GM10847 (cell line): ENCODE measurements around the gene ARHGEF10L.

Source experiments
- POLR2A ChIP-seq: IDR thresholded peaks from 2 replicates; pipeline ENCODE4 v1.6.1; 2011; ENCODE audit not compliant: insufficient read length; ENCODE audit errors: extremely low read depth

Gene ARHGEF10L

GRCh38 chr1:17640393-17640792, 100.9 kb downstream of the ARHGEF10L start:
- no peak for TF ChIP-seq POLR2A

DNA sequence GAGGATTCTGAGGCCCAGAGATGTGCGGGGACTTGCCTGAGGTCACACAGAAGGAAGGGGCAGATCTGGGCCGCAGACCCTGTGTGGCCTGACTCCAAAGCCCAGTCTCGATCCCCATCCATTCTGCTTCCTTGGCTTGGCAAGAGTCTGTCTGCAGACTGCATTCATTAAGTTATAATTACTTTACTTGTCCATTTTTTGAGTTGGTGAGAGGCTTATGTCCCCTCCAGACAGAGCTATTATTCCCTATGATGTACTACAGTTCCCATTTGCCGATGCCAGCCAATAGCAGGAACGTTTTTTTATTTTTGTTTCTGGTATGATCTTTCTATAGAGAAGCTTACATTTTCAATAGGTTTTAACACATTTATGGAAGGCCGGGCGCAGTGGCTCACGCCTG, 101.5 kb downstream of the ARHGEF10L start:
- no peak for TF ChIP-seq POLR2A

GRCh38 chr1:17642169-17642568, 102.7 kb downstream of the ARHGEF10L start:
- TF ChIP-seq POLR2A = no peak

- TF ChIP-seq POLR2A = no peak
These were observed 103.4 kb downstream of the ARHGEF10L start for GRCh38 chr1:17642943-17643342.

GRCh38 chr1:17643861-17644703, 104.6 kb downstream of the ARHGEF10L start:
- no peak for TF ChIP-seq POLR2A

DNA sequence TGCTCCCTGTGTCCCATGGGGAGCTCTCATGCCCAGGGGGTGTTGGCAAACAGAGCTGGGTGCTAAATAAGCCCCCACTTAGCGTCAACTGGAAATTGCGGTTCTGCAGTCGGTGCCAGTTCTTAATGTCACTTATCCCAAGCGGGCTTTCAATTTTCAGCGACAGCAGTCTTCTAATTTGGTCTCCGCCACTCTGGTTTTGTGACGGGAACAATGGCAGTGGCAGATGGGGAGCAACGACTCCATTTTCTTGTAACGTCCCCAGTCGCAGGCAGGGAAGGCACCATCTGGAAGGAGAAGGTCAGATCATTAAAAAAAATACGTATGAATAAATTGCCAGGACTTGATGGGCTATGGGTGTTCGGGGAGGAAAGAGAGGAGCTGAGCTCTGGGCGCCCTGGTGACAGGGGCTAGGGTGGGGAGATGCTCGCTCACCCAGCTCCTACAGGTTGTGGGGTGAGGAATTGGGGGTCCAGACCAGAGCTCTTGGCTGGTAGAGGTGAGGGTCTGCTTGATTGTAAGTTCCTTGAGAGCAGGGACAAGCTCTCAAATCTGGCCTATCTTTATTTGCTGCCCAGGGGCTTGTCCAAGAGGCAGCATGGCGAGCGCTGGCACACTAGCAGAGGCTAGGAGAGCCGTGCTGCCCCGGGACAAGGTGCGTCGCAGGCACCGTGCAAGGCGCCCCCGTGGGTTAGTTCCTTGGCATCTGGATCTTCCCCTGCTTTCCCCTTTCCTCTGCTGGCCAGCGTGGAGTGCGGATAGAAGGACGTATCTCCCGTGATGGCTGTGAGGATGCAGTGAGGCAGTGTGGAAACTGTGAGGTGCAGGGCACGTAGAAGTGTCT, 105.8 kb downstream of the ARHGEF10L start:
- no peak for TF ChIP-seq POLR2A

DNA sequence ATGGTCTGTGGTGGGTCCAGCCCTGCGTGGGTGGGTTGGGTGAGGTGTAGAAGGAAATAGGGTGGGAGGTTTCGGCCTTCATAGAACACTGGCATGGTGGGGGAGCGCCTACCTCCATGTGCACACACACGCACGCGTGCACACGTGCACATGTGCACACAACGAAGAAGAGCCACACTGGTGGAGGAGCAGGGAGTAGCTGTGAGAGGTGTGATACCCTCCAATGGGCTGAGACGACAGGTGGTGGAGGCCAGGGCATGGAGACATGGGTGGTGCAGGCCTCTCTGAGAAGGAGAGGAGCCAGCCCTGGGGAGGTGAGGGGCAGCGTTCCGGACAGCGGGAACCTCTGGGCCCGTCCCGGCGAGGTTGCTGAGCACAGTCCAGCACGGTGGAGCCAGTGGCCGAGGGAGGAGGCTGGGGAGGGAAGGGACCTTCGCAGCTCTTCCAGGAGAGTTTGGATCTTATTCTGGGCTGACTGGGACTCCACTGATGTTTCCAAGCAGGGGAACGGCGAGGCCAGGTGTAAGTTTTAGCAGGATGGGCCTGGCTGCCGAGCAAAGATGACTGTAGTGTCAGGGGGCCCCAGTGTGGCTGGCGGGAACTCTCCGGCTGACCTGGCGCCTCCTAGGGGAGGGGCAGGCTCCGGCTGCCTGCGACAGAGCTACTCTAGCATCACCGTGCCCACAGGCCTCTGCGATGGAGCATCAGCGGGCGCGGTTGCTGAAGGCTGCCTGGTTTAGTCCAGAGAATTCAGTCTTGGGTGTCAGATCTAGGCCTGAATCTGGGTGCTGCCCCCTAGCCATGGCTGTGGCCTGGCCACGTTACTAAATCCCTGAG, 107.2 kb downstream of the ARHGEF10L start:
- TF ChIP-seq POLR2A = no peak

- TF ChIP-seq POLR2A = no peak
These were observed 109.1 kb downstream of the ARHGEF10L start for GRCh38 chr1:17648457-17649145.

DNA sequence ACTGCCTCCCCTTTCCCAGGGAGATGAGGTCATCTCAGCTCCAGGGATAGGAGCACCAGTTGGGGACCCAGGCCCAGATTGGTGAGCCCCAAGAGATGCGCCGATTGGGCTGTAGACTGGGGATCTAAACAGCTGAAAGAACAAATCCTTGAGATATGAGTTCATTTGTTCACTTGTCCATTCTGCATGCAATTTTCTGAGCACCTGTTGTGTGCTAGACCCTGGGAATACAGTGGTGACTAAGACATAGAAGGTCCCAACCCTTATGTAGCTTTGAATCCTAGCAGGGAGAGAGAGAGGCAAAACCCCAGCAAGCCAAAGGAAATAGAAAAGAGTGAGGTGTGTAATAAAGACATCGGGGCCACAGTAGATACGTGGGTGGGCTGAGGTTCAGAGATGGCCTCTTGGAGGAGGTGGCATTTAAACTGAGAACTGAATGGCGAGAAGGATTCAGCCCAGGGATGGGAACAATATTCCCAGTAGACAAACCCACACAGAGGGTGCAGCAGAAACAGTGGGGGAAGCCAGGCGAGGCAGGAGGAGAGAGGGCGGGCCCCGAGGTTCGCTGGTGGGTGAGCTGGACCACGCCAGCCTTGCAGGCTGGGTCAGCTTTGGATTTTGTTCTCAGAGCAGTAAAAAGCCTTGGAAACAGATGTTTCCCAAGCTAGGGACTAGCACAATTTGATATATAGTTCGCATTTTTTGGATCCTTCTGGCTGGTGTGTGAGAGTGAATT, 110.0 kb downstream of the ARHGEF10L start:
- TF ChIP-seq POLR2A = no peak

DNA sequence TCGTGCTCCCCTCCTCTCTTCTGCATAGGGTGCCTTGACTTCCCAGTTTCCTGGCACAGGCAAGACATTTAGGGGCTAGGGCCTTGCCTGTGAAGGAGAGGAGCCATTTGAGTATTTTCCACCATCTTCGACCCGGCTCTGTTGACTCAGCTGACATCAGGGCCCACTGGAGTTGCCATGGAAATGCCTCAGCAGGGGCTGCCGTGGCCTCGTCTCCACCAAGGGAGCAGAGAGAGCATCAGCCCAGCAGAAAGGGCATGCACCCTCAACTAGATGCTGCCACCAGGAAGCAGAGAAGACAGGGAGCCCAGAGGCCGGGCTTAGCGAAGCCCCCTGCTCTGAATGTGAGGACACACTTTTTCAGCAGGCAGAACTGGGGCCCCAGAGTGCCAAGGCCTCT, 113.8 kb downstream of the ARHGEF10L start:
- no peak for TF ChIP-seq POLR2A

GRCh38 chr1:17653728-17654351, 114.3 kb downstream of the ARHGEF10L start:
- no peak for TF ChIP-seq POLR2A

DNA sequence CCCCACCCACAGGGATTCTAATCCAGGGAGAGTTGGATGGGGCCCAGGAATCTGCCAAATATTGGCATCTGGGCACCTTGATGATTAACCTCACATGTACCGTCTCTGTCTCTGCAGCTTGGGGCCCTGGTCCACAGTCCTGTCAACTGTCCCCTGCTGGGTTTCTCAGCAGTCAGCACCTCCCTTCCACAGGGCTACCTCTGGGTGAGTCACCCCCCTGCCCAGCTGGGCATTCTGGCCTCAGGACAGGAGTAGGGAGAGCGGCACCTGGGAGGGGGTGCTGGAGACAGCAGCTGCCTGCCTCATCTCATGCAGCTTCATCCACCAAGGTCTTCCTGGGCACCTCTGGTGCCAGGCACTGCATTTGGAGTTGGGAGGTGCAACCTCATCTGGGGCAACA, 115.0 kb downstream of the ARHGEF10L start:
- TF ChIP-seq POLR2A = no peak

GRCh38 chr1:17655169-17655568, 115.7 kb downstream of the ARHGEF10L start:
- no peak for TF ChIP-seq POLR2A

- no peak for TF ChIP-seq POLR2A
These were observed 116.4 kb downstream of the ARHGEF10L start for GRCh38 chr1:17655922-17656321.

DNA sequence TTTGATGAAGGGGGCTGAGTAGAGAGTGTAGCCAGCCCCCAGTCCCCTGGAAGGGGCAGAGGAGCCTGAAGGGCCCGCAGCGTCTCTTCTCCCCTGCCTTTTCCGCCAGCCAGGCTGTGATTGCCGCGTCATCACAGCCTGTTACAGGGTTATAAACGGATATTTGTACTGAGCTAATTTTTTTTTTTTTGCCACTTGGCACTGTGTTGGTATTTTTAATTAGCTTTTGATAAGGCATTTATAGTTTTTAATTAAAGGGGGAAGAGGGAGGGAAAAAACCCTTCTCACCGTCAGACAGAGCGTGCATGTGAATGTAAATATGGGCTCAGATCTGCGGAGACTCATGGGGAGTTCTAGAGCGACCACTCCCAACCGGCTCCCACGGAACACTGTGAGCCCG, 117.9 kb downstream of the ARHGEF10L start:
- TF ChIP-seq POLR2A = no peak
